ENCODE measurements around the gene RCN2. TPM values are rescaled to one million over a fixed set of nuclear protein-coding genes. Genes with fewer than 3 reads are reported as not detected.

Gene RCN2
- total and polyA plus RNA-seq, 2 of the 8 experiments (the other 6 are each of a cell fraction or from before 2014, with no cell fraction given) = 65.6 to 137 TPM

DNA sequence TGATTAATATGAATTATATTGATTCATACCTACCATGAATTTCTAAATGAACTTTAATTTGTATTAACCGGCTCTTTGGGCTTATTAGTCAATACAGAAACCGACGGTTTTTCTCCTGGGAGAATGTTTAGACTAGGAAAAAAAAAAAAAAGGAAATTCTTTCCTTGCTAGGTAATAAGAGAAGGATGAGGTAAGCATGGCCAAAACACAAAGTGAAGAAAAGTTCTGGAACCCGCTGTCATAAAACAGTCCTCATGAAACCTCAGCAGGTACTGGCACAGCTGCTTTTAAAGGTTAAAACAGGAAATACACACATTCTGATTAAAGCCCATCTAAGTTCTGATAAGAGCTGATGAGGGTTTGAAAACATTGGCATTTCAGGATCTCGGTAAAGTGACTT lies 32.6 kb downstream of the RCN2 start:
- H2BK120ac ChIP-seq (replicated peaks; ENCODE audit: low read depth, low read length) = no peak overlapping the region
- H3K23me2 ChIP-seq (ENCODE audit: low read depth, low read length) = no peaks in the 10 kb centered on the region
- H3K36me3 ChIP-seq (ENCODE audit: control insufficient read depth in 2 of 4, insufficient read depth in 4 of 4, low read length in 3 of 4) = no peaks in the 10 kb centered on the region
- no peak overlapping the region for H4K91ac ChIP-seq (replicated peaks; ENCODE audit: insufficient read length, low read length)
- no peak overlapping the region for H2AFZ ChIP-seq (ENCODE audit: low read length)
- 87% methylated on average over 5 of the region's 5 CpGs; no CpG with 5 or more reads in 1 of the 2 experiments for WGBS, 2 experiments (ENCODE audit: extremely low coverage in 1 of 2, insufficient coverage in 1 of 2, insufficient read length in 1 of 2, insufficient replicate concordance in 2 of 2, low coverage in 1 of 2, low lambda C conversion rate in 2 of 2, missing lambda C conversion rate in 1 of 2)
- no peak overlapping the region for H2BK15ac ChIP-seq (ENCODE audit: low read length)
- POLR2A ChIA-PET (ENCODE audit: partially characterized antibody) = interaction anchor here (0.8 to 1.2 kb wide), 3 partner anchors 9 to 21 kb away, joined by 3 to 4 read pairs (median 3); no protein-coding TSS in a partner anchor
- no peaks in the 10 kb centered on the region for H3K9me3 ChIP-seq (ENCODE audit: insufficient read depth in 2 of 2, low read depth in 1 of 2, low read length in 1 of 2)
- no peak overlapping the region for H3K18ac ChIP-seq (ENCODE audit: extremely low read depth, low read length)
- H3K27me3 ChIP-seq (replicated peaks in 1 of 4; ENCODE audit: control insufficient read depth in 3 of 4, extremely low read depth in 1 of 4, insufficient read depth in 3 of 4, low read length in 3 of 4) = peaks cover 0 to 1% (median 0%) of the 10 kb centered on the region in 4 experiments; a peak in 1 of 7 replicates
- no peak overlapping the region for H3K9ac ChIP-seq (replicated peaks in 1 of 4; ENCODE audit: extremely low read depth in 1 of 4, low read depth in 3 of 4, low read length in 3 of 4)
- H2BK20ac ChIP-seq (ENCODE audit: low read length) = no peak overlapping the region
- no peak overlapping the region for H3K14ac ChIP-seq (ENCODE audit: insufficient read length)
- FAIRE-seq (no peak), DNase-seq (ENCODE audit: low read depth in 1 of 2, low spot score in 2 of 2) (no peak)
- no peak overlapping the region for H4K8ac ChIP-seq (ENCODE audit: extremely low read depth, insufficient read depth, low read length)
- H3K4ac ChIP-seq (replicated peaks; ENCODE audit: insufficient read length, low read depth, low read length) = no peak overlapping the region
- no peaks in the 10 kb centered on the region for H4K20me1 ChIP-seq (replicated peaks in 1 of 2; ENCODE audit: control insufficient read depth in 1 of 2, insufficient read depth in 2 of 2, low read length in 2 of 2)
- no peak overlapping the region for H3K27ac ChIP-seq (ENCODE audit: low read depth, low read length)
- 0 out of 7 replicates have a peak, but pooled peaks cover 0 to 2% (median 0%) of the 10 kb centered on the region in 4 experiments for H3K4me1 ChIP-seq (replicated peaks in 1 of 4; ENCODE audit: control insufficient read depth in 3 of 4, insufficient read depth in 4 of 4, low read length in 3 of 4)
- H3K79me2 ChIP-seq (ENCODE audit: control insufficient read depth in 1 of 2, insufficient read depth in 2 of 2, low read length in 2 of 2) = no peaks in the 10 kb centered on the region
- no peaks in the 10 kb centered on the region for H3K79me1 ChIP-seq (ENCODE audit: low read depth, low read length)
- no peak overlapping the region for H3K56ac ChIP-seq (replicated peaks; ENCODE audit: insufficient read length, low read depth, low read length)
- no peak overlapping the region for H3K4me3 ChIP-seq (ENCODE audit: extremely low read depth in 1 of 4, insufficient read depth in 2 of 4, low read depth in 3 of 4, low read length in 4 of 4)
- H2BK5ac ChIP-seq (ENCODE audit: low read depth, low read length) = no peak overlapping the region
- no peak overlapping the region for H2AK5ac ChIP-seq (ENCODE audit: low read depth, low read length)
- H2BK12ac ChIP-seq (ENCODE audit: low read depth, low read length) = no peak overlapping the region
- CTCF ChIA-PET (ENCODE audit: partially characterized antibody) = interaction anchor here (0.7 to 4.7 kb wide), 5 partner anchors 9 to 143 kb away, joined by 3 to 35 read pairs (median 4); no protein-coding TSS in a partner anchor
- no peak overlapping the region for H3K23ac ChIP-seq (ENCODE audit: insufficient read length)
- TF ChIP-seq POLR2A (IDR thresholded peaks at IDR 0.05; ENCODE audit: control extremely low read depth in 1 of 2, low read depth in 2 of 2, low read length in 2 of 2) = no peak
- TF ChIP-seq KDM4A (IDR thresholded peaks at IDR 0.05; ENCODE audit: low read depth, low read length, severe bottlenecking) = no peak
- no peak for TF ChIP-seq EGR1 (IDR thresholded peaks at IDR 0.05; ENCODE audit: borderline replicate concordance, low read depth, low read length)
- H3K4me2 ChIP-seq (ENCODE audit: insufficient read depth in 1 of 2, low read depth in 2 of 2, low read length in 2 of 2) = no peak overlapping the region
- no peak overlapping the region for H4K5ac ChIP-seq (ENCODE audit: insufficient read length, low read depth, low read length)

Data from H1 (cell line).